IPS-15b (cell line): ENCODE results near the gene MACROH2A1.

Experiments
- H3K27me3 ChIP-seq: one replicate; pipeline ENCODE4 v1.6.1; 2013; ENCODE audit warnings: low read length; ENCODE audit not compliant: control insufficient read depth, insufficient read depth
- H3K36me3 ChIP-seq: one replicate; pipeline ENCODE4 v1.6.1; 2013; ENCODE audit warnings: low read length; ENCODE audit not compliant: control insufficient read depth, insufficient read depth
- H3K4me1 ChIP-seq: one replicate; pipeline ENCODE4 v1.6.1; 2013; ENCODE audit warnings: mild to moderate bottlenecking, low read length; ENCODE audit not compliant: control insufficient read depth, insufficient read depth
- H3K4me3 ChIP-seq: one replicate; pipeline ENCODE4 v1.5.1; 2013; ENCODE audit warnings: low read depth, low read length
- H3K9ac ChIP-seq: one replicate; pipeline ENCODE4 v1.6.1; 2013; ENCODE audit warnings: low read depth, mild to moderate bottlenecking, low read length
- H3K9me3 ChIP-seq: one replicate; pipeline ENCODE4 v1.6.1; 2013; ENCODE audit warnings: mild to moderate bottlenecking, low read length; ENCODE audit not compliant: control insufficient read depth, insufficient read depth

The MACROH2A1 gene

GRCh38 chr5:135398855-135399793 lies at the start of gene MACROH2A1:
Gene MACROH2A1, minus strand, starts transcription at chr5:135399231. Its CDS starts 10,138 bp downstream, at chr5:135389093.
- peak within 1 kb of the TSS; percentile 60 for H3K9ac ChIP-seq
- H3K4me3 ChIP-seq: peak within 1 kb of the TSS; percentile 60
- H3K9me3 ChIP-seq: no peaks in the 10 kb centered on the region
- H3K27me3 ChIP-seq: peaks cover 78% of the 10 kb centered on the region
- no peaks in the 10 kb centered on the region for H3K36me3 ChIP-seq
- peaks cover 20% of the 10 kb centered on the region for H3K4me1 ChIP-seq

- H3K36me3 ChIP-seq: no peaks in the 10 kb centered on the region
- H3K27me3 ChIP-seq: peaks cover 15% of the 10 kb centered on the region
- no peak overlapping the region for H3K4me3 ChIP-seq
- no peak overlapping the region for H3K9ac ChIP-seq
- no peaks in the 10 kb centered on the region for H3K9me3 ChIP-seq
- peaks cover 4% of the 10 kb centered on the region for H3K4me1 ChIP-seq
Observed at GRCh38 chr5:135448071-135448739, 49.2 kb upstream of the MACROH2A1 start.

GRCh38 chr5:135447298-135447929 lies 48.4 kb upstream of the MACROH2A1 start, which contains the start of gene DCANP1:
Gene DCANP1, minus strand, starts transcription at chr5:135447348. Its CDS starts 240 bp downstream, at chr5:135447108.
- Histone ChIP-seq H3K27me3 (peaks cover 17% of the 10 kb centered on the region), H3K4me1 (peaks cover 4% of the 10 kb centered on the region), H3K36me3 (no peaks in the 10 kb centered on the region), H3K9me3 (no peaks in the 10 kb centered on the region), H3K4me3 (no peak within 1 kb of the TSS), H3K9ac (no peak within 1 kb of the TSS)

- no peaks in the 10 kb centered on the region for H3K36me3 ChIP-seq
- H3K9ac ChIP-seq: no peak overlapping the region
- no peak overlapping the region for H3K4me3 ChIP-seq
- H3K4me1 ChIP-seq: peaks cover 4% of the 10 kb centered on the region
- H3K9me3 ChIP-seq: no peaks in the 10 kb centered on the region
- H3K27me3 ChIP-seq: peaks cover 17% of the 10 kb centered on the region
Observed at GRCh38 chr5:135446615-135447014, 47.6 kb upstream of the MACROH2A1 start.

GRCh38 chr5:135446206-135446605 lies 47.2 kb upstream of the MACROH2A1 start:
- peaks cover 4% of the 10 kb centered on the region for H3K4me1 ChIP-seq
- peaks cover 17% of the 10 kb centered on the region for H3K27me3 ChIP-seq
- no peak overlapping the region for H3K4me3 ChIP-seq
- H3K9me3 ChIP-seq: no peaks in the 10 kb centered on the region
- no peaks in the 10 kb centered on the region for H3K36me3 ChIP-seq
- no peak overlapping the region for H3K9ac ChIP-seq

- Histone ChIP-seq H3K4me3 (no peak overlapping the region), H3K27me3 (peaks cover 17% of the 10 kb centered on the region), H3K36me3 (no peaks in the 10 kb centered on the region), H3K9ac (no peak overlapping the region), H3K4me1 (peaks cover 4% of the 10 kb centered on the region), H3K9me3 (no peaks in the 10 kb centered on the region)
Observed at GRCh38 chr5:135445306-135445985, 46.4 kb upstream of the MACROH2A1 start.

GRCh38 chr5:135444881-135445280 lies 45.9 kb upstream of the MACROH2A1 start:
- Histone ChIP-seq H3K27me3 (peaks cover 17% of the 10 kb centered on the region), H3K4me3 (no peak overlapping the region), H3K9ac (no peak overlapping the region), H3K36me3 (no peaks in the 10 kb centered on the region), H3K9me3 (no peaks in the 10 kb centered on the region), H3K4me1 (peaks cover 4% of the 10 kb centered on the region)

- Histone ChIP-seq H3K9me3 (no peaks in the 10 kb centered on the region), H3K4me3 (no peak overlapping the region), H3K4me1 (peaks cover 4% of the 10 kb centered on the region), H3K36me3 (no peaks in the 10 kb centered on the region), H3K27me3 (peaks cover 15% of the 10 kb centered on the region), H3K9ac (no peak overlapping the region)
Observed at GRCh38 chr5:135444360-135444759, 45.3 kb upstream of the MACROH2A1 start.

GRCh38 chr5:135443161-135443960 lies 44.3 kb upstream of the MACROH2A1 start:
- peaks cover 13% of the 10 kb centered on the region for H3K27me3 ChIP-seq
- no peak overlapping the region for H3K4me3 ChIP-seq
- no peaks in the 10 kb centered on the region for H3K9me3 ChIP-seq
- no peak overlapping the region for H3K9ac ChIP-seq
- peaks cover 3% of the 10 kb centered on the region for H3K4me1 ChIP-seq
- H3K36me3 ChIP-seq: no peaks in the 10 kb centered on the region

- Histone ChIP-seq H3K4me3 (no peak overlapping the region), H3K27me3 (peaks cover 8% of the 10 kb centered on the region)
Observed at GRCh38 chr5:135442431-135443160, 43.6 kb upstream of the MACROH2A1 start.

More at GRCh38 chr5:135442431-135443160, 43.6 kb upstream of the MACROH2A1 start:
- Histone ChIP-seq H3K9ac (no peak overlapping the region), H3K4me1 (no peaks in the 10 kb centered on the region), H3K9me3 (no peaks in the 10 kb centered on the region), H3K36me3 (no peaks in the 10 kb centered on the region)
